Lower lobe of right lung (tissue), 2 donors: ENCODE measurements around the gene MCRIP2. TPM values are rescaled to one million over a fixed set of nuclear protein-coding genes. Genes with fewer than 3 reads are reported as not detected.

Experiments used
- ATAC-seq, 2 donors: fragments of 200-7000 bp; cut with Tn5 transposase; one replicate each; pipeline ENCODE4 v1.9.1; 2020 to 2022; ENCODE audit warnings: mild to moderate bottlenecking in 2 of 2, moderate library complexity in 2 of 2
- DNase-seq: peaks from one replicate; pipeline ENCODE4 v3.0.0-alpha.2; 2020
- H3K27ac ChIP-seq: fragments of 200-600 bp; one replicate; pipeline ENCODE4 v1.8.0; 2022
- H3K27me3 ChIP-seq: fragments of 200-600 bp; one replicate; pipeline ENCODE4 v1.8.0; 2022; ENCODE audit warnings: low read depth
- H3K36me3 ChIP-seq: fragments of 200-600 bp; one replicate; pipeline ENCODE4 v1.8.0; 2022; ENCODE audit warnings: mild to moderate bottlenecking
- H3K4me1 ChIP-seq: fragments of 200-600 bp; one replicate; pipeline ENCODE4 v1.8.0; 2022
- H3K4me3 ChIP-seq: fragments of 200-600 bp; one replicate; pipeline ENCODE4 v1.8.0; 2022; ENCODE audit warnings: mild to moderate bottlenecking
- H3K9me3 ChIP-seq: fragments of 200-600 bp; one replicate; pipeline ENCODE4 v1.8.0; 2022
- intact Hi-C: fragments of 100-400 bp; cut with DNase I; formaldehyde crosslinking; loops from one replicate; pipeline ENCODE4 v1.11.0; 2022
- total RNA-seq: library from RNA; stranded (reverse); fragmentation: NEBNext Ultra II Directional; extraction: Animal tissue kit (Norgen Biotek cat#: 25700); gene quantifications from one replicate; pipeline ENCODE4 v1.2.1, GENCODE V29; 2021
- TF ChIP-seq, protein P1 (sequence below): fragments of 200-600 bp; IDR thresholded peaks from one replicate; pipeline ENCODE4 v1.8.0; 2022; ENCODE audit warnings: antibody characterized with exemption, mild to moderate bottlenecking
- donor health status: DM: no; HTN: yes; CAD: no; lungs with severe emphysema.

Gene MCRIP2
- total RNA-seq, 1 donor from 2014 or later = 47.7 TPM

DNA sequence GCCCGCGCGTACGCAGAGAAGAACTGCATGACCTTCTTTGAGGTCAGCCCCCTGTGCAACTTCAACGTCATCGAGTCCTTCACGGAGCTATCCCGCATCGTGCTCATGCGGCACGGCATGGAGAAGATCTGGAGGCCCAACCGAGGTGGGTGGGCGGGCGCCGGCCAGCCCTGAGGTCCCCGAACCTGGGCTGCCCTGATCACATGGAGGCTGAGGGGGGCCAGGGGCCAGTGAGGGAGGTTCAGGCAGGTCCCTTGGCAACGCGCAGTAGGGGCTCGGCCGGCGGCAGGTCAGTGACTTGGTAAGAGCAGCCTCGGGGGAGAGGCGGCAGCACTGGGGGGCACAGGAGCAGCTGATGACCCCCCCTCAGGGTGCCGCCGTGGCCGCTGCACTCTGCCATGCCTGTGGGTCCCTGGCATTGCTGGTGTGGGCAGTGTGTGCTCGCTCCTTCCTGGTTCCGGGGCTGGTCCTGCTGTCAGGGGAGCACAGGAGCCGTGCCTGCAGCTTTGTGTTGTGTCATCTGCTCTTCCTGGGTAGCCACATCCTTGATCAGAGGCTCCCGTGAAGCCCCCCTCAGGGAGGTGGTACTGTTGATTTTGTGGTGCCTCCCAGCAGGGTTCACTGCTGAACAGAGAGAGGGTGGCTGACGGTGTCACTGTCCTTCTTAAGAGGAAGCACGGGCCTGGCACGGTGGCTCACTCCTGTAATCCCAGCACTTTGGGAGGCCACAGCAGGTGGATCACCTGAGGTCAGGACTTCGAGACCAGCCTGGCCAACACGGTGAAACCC, 15.5 kb upstream of the MCRIP2 start:
- DNase-seq (no peak), ATAC-seq (no peak)
- intact Hi-C loops = no loop called here
- Histone ChIP-seq H3K4me1 (peaks cover 57% of the 10 kb centered on the region), H3K36me3 (peaks cover 45% of the 10 kb centered on the region), H3K27ac (no peak overlapping the region), H3K9me3 (no peaks in the 10 kb centered on the region), H3K27me3 (no peaks in the 10 kb centered on the region), H3K4me3 (no peak overlapping the region)
- TF ChIP-seq, protein P1, sequence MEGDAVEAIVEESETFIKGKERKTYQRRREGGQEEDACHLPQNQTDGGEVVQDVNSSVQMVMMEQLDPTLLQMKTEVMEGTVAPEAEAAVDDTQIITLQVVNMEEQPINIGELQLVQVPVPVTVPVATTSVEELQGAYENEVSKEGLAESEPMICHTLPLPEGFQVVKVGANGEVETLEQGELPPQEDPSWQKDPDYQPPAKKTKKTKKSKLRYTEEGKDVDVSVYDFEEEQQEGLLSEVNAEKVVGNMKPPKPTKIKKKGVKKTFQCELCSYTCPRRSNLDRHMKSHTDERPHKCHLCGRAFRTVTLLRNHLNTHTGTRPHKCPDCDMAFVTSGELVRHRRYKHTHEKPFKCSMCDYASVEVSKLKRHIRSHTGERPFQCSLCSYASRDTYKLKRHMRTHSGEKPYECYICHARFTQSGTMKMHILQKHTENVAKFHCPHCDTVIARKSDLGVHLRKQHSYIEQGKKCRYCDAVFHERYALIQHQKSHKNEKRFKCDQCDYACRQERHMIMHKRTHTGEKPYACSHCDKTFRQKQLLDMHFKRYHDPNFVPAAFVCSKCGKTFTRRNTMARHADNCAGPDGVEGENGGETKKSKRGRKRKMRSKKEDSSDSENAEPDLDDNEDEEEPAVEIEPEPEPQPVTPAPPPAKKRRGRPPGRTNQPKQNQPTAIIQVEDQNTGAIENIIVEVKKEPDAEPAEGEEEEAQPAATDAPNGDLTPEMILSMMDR = no peak

DNA sequence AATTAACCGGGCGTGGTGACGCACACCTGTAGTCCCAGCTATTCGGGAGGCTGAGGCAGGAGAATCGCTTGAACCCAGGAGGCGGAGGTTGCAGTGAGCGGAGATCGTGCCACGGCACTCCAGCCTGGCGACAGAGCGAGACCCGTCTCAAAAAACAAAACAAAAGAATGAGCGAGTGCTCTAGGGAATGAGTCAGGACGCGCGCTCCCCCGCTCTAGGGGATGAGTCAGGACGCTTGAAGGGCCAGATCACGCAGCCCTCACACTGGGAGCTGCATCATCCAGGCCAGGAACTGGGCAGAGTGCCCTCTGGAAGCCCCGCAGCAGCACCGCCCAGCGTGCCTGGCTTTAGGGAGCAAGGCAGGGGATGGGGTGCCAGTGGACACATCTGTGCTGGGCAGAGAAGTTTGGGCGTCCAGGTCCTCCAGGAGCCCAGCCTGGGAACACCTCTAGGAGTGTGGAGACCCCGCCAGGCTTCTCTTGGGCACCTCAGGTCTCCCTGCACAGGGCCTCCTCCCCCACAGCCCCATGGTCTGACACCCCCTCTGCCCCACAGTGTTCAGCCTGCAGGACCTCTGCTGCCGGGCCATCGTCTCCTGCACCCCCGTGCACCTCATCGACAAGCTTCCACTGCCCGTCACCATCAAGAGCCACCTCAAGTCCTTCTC, 14.7 kb upstream of the MCRIP2 start:
- intact Hi-C loops = no loop called here
- H3K36me3 ChIP-seq = peaks cover 45% of the 10 kb centered on the region
- TF ChIP-seq, protein P1 = no peak
- H3K27me3 ChIP-seq = no peaks in the 10 kb centered on the region
- H3K4me3 ChIP-seq = no peak overlapping the region
- ATAC-seq (no peak), DNase-seq (no peak)
- H3K27ac ChIP-seq = peak overlapping the region; percentile 64
- peaks cover 52% of the 10 kb centered on the region for H3K4me1 ChIP-seq
- H3K9me3 ChIP-seq = no peaks in the 10 kb centered on the region

DNA sequence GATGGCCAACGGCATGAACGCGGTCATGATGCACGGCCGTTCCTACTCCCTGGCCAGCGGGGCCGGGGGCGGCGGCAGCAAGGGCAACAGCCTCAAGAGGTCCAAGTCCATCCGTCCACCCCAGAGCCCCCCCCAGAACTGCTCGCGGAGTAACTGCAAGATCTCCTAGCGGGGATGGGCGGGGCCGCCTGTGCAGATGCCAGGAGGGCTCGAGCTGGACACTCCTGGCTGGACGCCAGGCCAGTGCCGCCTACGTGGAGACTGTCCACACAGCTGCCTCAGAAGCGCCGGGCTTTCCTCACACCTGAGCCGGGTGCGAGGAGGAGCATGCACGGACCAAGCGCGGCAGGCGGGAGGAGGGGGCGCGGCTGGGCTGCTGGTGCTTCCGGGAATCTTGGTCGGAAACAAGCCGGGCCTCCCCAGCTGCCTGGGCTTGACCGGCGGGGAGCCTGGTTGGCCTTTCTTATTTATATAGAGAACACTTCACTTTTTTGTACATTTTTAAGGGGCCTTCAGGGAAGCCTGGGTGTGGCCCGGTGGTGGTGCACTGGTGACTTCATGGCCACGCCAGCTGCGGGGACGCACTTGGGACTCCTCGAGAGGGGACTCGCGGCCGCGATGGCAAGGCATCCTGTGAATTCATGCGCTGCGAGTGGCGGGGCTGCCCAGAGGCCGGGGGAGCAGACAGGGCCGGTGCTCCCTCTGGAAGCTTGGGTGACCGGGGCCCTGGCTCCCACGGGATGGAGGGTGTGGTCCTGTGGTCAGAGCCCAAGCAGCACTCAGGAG, 14.0 kb upstream of the MCRIP2 start:
- Histone ChIP-seq H3K36me3 (peaks cover 45% of the 10 kb centered on the region), H3K4me1 (peaks cover 45% of the 10 kb centered on the region), H3K4me3 (no peak overlapping the region), H3K9me3 (no peaks in the 10 kb centered on the region), H3K27ac (peak overlapping the region; percentile 64), H3K27me3 (no peaks in the 10 kb centered on the region)
- intact Hi-C loops = no loop called here
- DNase-seq = peak; percentile 88
- ATAC-seq = peak; percentile 77 to 79
- TF ChIP-seq, protein P1 = no peak

DNA sequence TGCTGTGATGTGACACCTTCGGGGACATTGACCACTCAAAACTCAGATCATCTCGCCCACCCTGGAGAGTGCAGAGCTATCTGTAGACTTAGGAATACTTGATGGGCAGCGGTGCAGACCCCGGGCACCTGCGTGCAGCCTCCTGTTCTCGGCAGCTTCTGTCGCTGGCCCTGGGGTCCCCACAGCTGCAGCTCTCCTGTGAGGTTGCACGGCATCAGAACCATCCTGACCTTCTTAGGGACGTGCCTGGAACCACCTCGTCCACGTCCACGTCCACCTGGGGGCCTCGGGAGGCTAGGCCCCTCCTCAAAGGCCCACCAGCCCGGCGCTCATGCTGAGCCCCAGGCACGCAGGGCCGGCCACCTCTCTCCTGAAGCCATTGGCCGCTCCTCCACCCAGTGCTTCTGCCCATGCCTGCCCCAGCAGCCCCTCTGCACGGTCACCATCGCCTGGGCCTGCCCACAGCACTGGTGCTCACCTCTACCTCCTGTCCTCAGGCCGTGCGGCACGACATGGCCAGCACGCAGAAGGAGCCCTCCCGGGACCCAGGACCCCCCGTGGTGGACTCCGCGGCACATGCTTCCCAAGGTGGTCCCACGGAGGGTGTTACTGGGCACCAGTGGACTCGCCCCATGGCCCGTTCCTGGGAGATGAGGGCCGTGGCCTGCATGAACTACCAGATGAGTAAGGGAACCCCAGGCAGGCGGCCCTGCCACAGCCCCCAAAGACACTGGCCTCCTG, 13.1 kb upstream of the MCRIP2 start:
- intact Hi-C loops = no loop called here
- peaks cover 43% of the 10 kb centered on the region for H3K4me1 ChIP-seq
- peak overlapping the region; percentile 64 for H3K27ac ChIP-seq
- H3K27me3 ChIP-seq = no peaks in the 10 kb centered on the region
- TF ChIP-seq, protein P1 = no peak
- H3K4me3 ChIP-seq = no peak overlapping the region
- no peak for ATAC-seq
- H3K36me3 ChIP-seq = peaks cover 50% of the 10 kb centered on the region
- H3K9me3 ChIP-seq = no peaks in the 10 kb centered on the region
- DNase-seq = no peak
